HepG2 (cell line): ENCODE results near the gene CA12. TPM values are rescaled to one million over a fixed set of nuclear protein-coding genes. Genes with fewer than 3 reads are reported as not detected.

ENCODE experiments used
- ATAC-seq: fragments of 200-7000 bp; cut with Tn5 transposase; 3 replicates; pipeline ENCODE4 v1.9.1; 2020; ENCODE audit warnings: mild to moderate bottlenecking, moderate library complexity
- BruUV-seq: library from RNA; stranded (reverse); fragments of 400-500 nt; replicated peaks from 2 replicates; lab custom pipeline; 2021; lab: Mats Ljungman, UMichigan
- CTCF ChIA-PET: fragments of 300-600 bp; formaldehyde crosslinking; extraction: SDS; loops from one replicate; lab custom pipeline; 2021; ENCODE audit warnings: low total read pairs, inconsistent platforms, low intra/inter-chr PET ratio; lab: Yijun Ruan, JAX
- POLR2A ChIA-PET: fragments of 350-600 bp; sonication (Branson Sonifier 250); formaldehyde crosslinking; loops from one replicate; lab custom pipeline; 2020; ENCODE audit warnings: antibody characterized with exemption, inconsistent platforms; lab: Yijun Ruan, JAX
- DNase-seq: peaks from one replicate; pipeline ENCODE4 v3.0.0-alpha.2; 2015; ENCODE audit warnings: low spot score
- FAIRE-seq: peaks from 3 replicates; lab custom pipeline; 2011; peaks lifted over from hg19 to GRCh38; lab: Jason Lieb, UNC
- H2AFZ ChIP-seq: one replicate; pipeline ENCODE4 v1.6.1; 2011; ENCODE audit warnings: low read length, inconsistent platforms
- H3K27ac ChIP-seq: fragments of 300-600 bp; 3 replicates; pipeline ENCODE4 v1.8.0; 2011; ENCODE audit warnings: mixed run types, mild to moderate bottlenecking, mixed read lengths, low read length, inconsistent platforms; ENCODE audit not compliant: insufficient read depth; ENCODE audit errors: extremely low read length
- H3K27me3 ChIP-seq, 2 experiments: fragments of 200-600 bp in 1 of 2; 2 replicates in 1 of 2; 3 replicates in 1 of 2; pipeline versions ENCODE4 v1.6.0 to v1.8.0; 2011; ENCODE audit warnings: low read length in 2 of 2, mild to moderate bottlenecking in 2 of 2, moderate library complexity in 2 of 2, inconsistent platforms in 1 of 2; ENCODE audit not compliant: insufficient read depth in 2 of 2, control insufficient read depth in 1 of 2
- H3K36me3 ChIP-seq, 2 experiments: fragments of 200-600 bp in 1 of 2; replicated peaks in 1 of 2; 2 replicates in 1 of 2; 3 replicates in 1 of 2; pipeline versions ENCODE4 v1.5.1 to v1.8.0; 2011; ENCODE audit warnings: low read length in 2 of 2, inconsistent platforms in 1 of 2; ENCODE audit not compliant: insufficient read depth in 2 of 2, control insufficient read depth in 1 of 2
- H3K4me1 ChIP-seq: 2 replicates; pipeline ENCODE4 v1.5.1; 2012; ENCODE audit warnings: low read length, inconsistent platforms; ENCODE audit not compliant: insufficient read depth
- H3K4me2 ChIP-seq: 2 replicates; pipeline ENCODE4 v1.6.0; 2011; ENCODE audit warnings: low read depth, low read length, inconsistent platforms
- H3K4me3 ChIP-seq, 3 experiments: fragments of 200-600 bp in 1 of 3; sonication (generic), shearing (Covaris generic) in 1 of 3; replicated peaks in 1 of 3; 2 replicates each; pipeline ENCODE4 v1.5.1; 2011 to 2016; ENCODE audit warnings: low read length in 3 of 3, inconsistent platforms in 2 of 3, low read depth in 2 of 3, mild to moderate bottlenecking in 2 of 3, control low read depth in 1 of 3, mixed read lengths in 1 of 3; ENCODE audit not compliant: insufficient read depth in 1 of 3
- H3K79me2 ChIP-seq: one replicate; pipeline ENCODE4 v1.6.1; 2011; ENCODE audit warnings: low read length, inconsistent platforms; ENCODE audit not compliant: insufficient read depth
- H3K9ac ChIP-seq: 2 replicates; pipeline ENCODE4 v1.6.0; 2011; ENCODE audit warnings: mild to moderate bottlenecking, low read depth, low read length, inconsistent platforms; ENCODE audit not compliant: insufficient read depth
- H3K9me3 ChIP-seq: 2 replicates; pipeline ENCODE4 v1.5.1; 2012; ENCODE audit warnings: mild to moderate bottlenecking, low read length
- H4K20me1 ChIP-seq: 2 replicates; pipeline ENCODE4 v1.6.0; 2011; ENCODE audit warnings: inconsistent platforms, mild to moderate bottlenecking, low read length, moderate library complexity; ENCODE audit not compliant: insufficient read depth
- DNMT3B ChIP-seq: conservative IDR thresholded peaks from 2 replicates; pipeline ENCODE4 v1.6.1; 2016; ENCODE audit warnings: missing biosample characterization, control low read depth
- ERF ChIP-seq: IDR thresholded peaks from 2 replicates; pipeline ENCODE4 v1.6.1; 2018; ENCODE audit warnings: missing biosample characterization, missing genetic modification reagents
- FOSL1 ChIP-seq: sonication (generic); formaldehyde crosslinking; IDR thresholded peaks from 2 replicates; pipeline ENCODE4 v1.9.0; 2021; ENCODE audit warnings: missing genetic modification reagents, borderline replicate concordance
- FOXK2 ChIP-seq: fragments of 450-650 bp; IDR thresholded peaks from 2 replicates; pipeline ENCODE4 v1.6.1; 2016
- MEF2D ChIP-seq: sonication (generic); formaldehyde crosslinking; IDR thresholded peaks from 2 replicates; pipeline ENCODE4 v1.5.1; 2020; ENCODE audit warnings: mild to moderate bottlenecking, missing genetic modification reagents
- NCOA5 ChIP-seq: sonication (generic); formaldehyde crosslinking; IDR thresholded peaks from 2 replicates; pipeline ENCODE4 v1.4.0; 2020; ENCODE audit warnings: missing genetic modification reagents
- SOX13 ChIP-seq, 3 experiments: fragments of 450-650 bp in 1 of 3; sonication (generic) in 1 of 3; formaldehyde crosslinking in 1 of 3; IDR thresholded peaks in 2 of 3; conservative IDR thresholded peaks in 1 of 3; 2 replicates each; pipeline versions ENCODE4 v1.5.0 to v1.6.1; 2016 to 2020; ENCODE audit warnings: antibody characterized with exemption in 1 of 3, mild to moderate bottlenecking in 1 of 3, missing compliant biosample characterization in 1 of 3, missing genetic modification reagents in 1 of 3, moderate library complexity in 1 of 3
- TRIM24 ChIP-seq: sonication (generic); formaldehyde crosslinking; IDR thresholded peaks from 2 replicates; pipeline ENCODE4 v1.8.0; 2022; ENCODE audit warnings: mild to moderate bottlenecking, missing genetic modification reagents
- TSC22D2 ChIP-seq: sonication (generic); formaldehyde crosslinking; IDR thresholded peaks from 2 replicates; pipeline ENCODE4 v1.5.1; 2020; ENCODE audit warnings: missing genetic modification reagents, mild to moderate bottlenecking, borderline replicate concordance
- ZNF616 ChIP-seq: sonication (generic); formaldehyde crosslinking; IDR thresholded peaks from 2 replicates; pipeline ENCODE4 v1.5.0; 2020; ENCODE audit warnings: low read depth, mild to moderate bottlenecking, missing genetic modification reagents
- WGBS: methylation state at CpG from one replicate; pipeline ENCODE4 v1.1.6; 2017; ENCODE audit warnings: low lambda C conversion rate; 5-methylcytosine and 5-hydroxymethylcytosine counted together
- in situ Hi-C: cut with HindIII; loops from 2 replicates; pipeline ENCODE4 v1.10.0; 2017; ENCODE audit warnings: low pct_unique_long_range_greater_than_20kb; ENCODE audit not compliant: extremely low pct_ligation_motif_present
- intact Hi-C: fragments of 100-400 bp; cut with micrococcal nuclease; formaldehyde crosslinking; loops from one replicate; pipeline ENCODE4 v1.10.0; 2022; ENCODE audit not compliant: unreplicated experiment
- polyA plus RNA-seq, 8 experiments: library from polyadenylated mRNA; depleted of rRNA in 3 of 8; stranded (reverse) in 7 of 8; unstranded in 1 of 8; fragments of >200 nt; fragmentation: Illumina TruSeq in 4 of 8; extraction: Trizol in 4 of 8; gene quantifications; 2 replicates each; pipeline versions ENCODE4 v1.2.1 to v1.2.3, GENCODE V29; 2011 to 2016; ENCODE audit warnings: low read depth in 4 of 8, missing spikeins in 1 of 8, mixed read lengths in 1 of 8; ENCODE audit not compliant: insufficient read depth in 1 of 8
- total RNA-seq, 5 experiments: library from RNA; depleted of rRNA; stranded (reverse); fragments of >200 nt; fragmentation: Illumina TruSeq; extraction: Trizol; gene quantifications; 2 replicates each; pipeline ENCODE4 v1.2.3, GENCODE V29; 2016; ENCODE audit warnings: low read depth in 1 of 5
- TF ChIP-seq, protein P1 (sequence below): IDR thresholded peaks from 2 replicates; pipeline ENCODE4 v1.6.1; 2016; ENCODE audit warnings: mild to moderate bottlenecking, missing biosample characterization, missing genetic modification reagents
- TF ChIP-seq, protein P2 (sequence below): IDR thresholded peaks from 2 replicates; pipeline ENCODE4 v1.6.1; 2016; ENCODE audit warnings: missing genetic modification reagents, missing compliant biosample characterization

The CA12 gene
- total and polyA plus RNA-seq, 2 of the 13 experiments (the other 11 are each of a cell fraction or from before 2014, with no cell fraction given), result 0.07 to 0.20 TPM

DNA sequence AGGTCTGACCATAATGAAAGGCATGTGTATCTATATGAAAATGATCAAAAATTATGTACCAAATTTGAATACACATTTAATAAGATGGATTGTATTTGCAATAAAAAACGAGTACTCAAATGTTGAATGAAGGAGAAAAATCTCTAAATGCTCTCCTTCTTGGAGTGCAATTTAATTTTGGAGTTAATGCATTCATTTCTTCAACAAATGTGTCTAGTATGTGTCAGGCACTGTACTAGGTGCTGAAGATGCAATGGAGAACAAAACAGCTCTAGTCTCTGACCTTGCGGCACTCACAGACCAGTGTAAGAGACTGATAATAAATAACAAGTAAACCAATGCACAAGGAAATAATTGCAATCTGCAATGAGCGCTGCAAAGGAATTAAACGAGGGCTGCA is 28.8 kb downstream of the CA12 start:
- ATAC-seq, result no peak
- no peaks in the 10 kb centered on the region for H3K9me3 ChIP-seq
- no peaks in the 10 kb centered on the region for H3K36me3 ChIP-seq
- H3K27me3 ChIP-seq, result peaks cover 0 to 3% of the 10 kb centered on the region in 2 experiments; a peak in 2 of 5 replicates
- intact Hi-C loops, result no loop called here
- BruUV-seq, result no TSS peak
- TF ChIP-seq, protein P1, sequence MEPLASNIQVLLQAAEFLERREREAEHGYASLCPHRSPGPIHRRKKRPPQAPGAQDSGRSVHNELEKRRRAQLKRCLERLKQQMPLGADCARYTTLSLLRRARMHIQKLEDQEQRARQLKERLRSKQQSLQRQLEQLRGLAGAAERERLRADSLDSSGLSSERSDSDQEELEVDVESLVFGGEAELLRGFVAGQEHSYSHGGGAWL (CRISPR knock-in tag), result no peak
- no peak for TF ChIP-seq SOX13 (IDR thresholded peaks at IDR 0.05)
- no peak for TF ChIP-seq SOX13 (CRISPR knock-in tag; conservative IDR thresholded peaks at IDR 0.05 in 1 of 2, IDR thresholded peaks at IDR 0.05 in 1 of 2)
- no peak for TF ChIP-seq TRIM24 (CRISPR knock-in tag)
- no peak for TF ChIP-seq MEF2D (CRISPR knock-in tag)
- no peak for TF ChIP-seq ZNF616 (CRISPR knock-in tag)
- TF ChIP-seq, all 625 proteins: peak for 0
- 59% methylated on average over 4 of the region's 4 CpGs for WGBS
- Histone ChIP-seq H4K20me1 (no peaks in the 10 kb centered on the region), H3K4me3 (no peak overlapping the region), H3K79me2 (no peaks in the 10 kb centered on the region), H3K27ac (no peak overlapping the region), H3K9ac (no peak overlapping the region), H3K4me1 (peaks cover 17% of the 10 kb centered on the region), H3K4me2 (no peak overlapping the region), H2AFZ (no peak overlapping the region)
- in situ Hi-C loops, result no loop called here
- ChIA-PET POLR2A (no interaction called here), CTCF (no interaction called here)
- DNase-seq (no peak), FAIRE-seq (no peak)

DNA sequence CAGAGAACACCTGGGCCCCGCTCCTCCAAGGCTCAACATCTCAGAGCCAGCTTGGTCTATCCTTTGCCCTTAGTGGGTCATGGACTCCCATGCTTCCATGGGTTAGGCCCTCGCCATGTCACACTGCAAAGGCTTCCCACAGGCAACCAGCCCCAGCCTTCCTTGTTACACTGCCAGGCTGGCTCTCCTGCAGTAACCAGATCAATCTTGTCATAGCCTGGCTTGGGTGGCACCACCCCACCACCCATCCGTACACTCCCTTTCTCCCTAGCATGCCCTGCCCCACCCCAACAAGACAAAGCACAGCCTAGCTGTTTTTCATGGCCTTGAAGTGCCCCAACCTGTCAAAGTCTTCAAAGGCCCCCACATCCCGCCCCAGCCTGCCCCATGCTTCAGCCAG is 30.5 kb downstream of the CA12 start:
- 44% methylated on average over 3 of the region's 4 CpGs for WGBS
- DNase-seq, result no peak
- ChIA-PET CTCF (no interaction called here), POLR2A (no interaction called here)
- Histone ChIP-seq H3K4me2 (no peak overlapping the region), H3K9me3 (no peaks in the 10 kb centered on the region), H3K4me3 (no peak overlapping the region), H3K9ac (no peak overlapping the region), H3K27ac (no peak overlapping the region), H3K4me1 (peaks cover 17% of the 10 kb centered on the region), H2AFZ (no peak overlapping the region), H3K27me3 (peaks cover 0 to 3% of the 10 kb centered on the region in 2 experiments; a peak in 2 of 5 replicates), H4K20me1 (no peaks in the 10 kb centered on the region), H3K79me2 (no peaks in the 10 kb centered on the region), H3K36me3 (no peaks in the 10 kb centered on the region)
- no peak for ATAC-seq
- BruUV-seq, result no TSS peak
- no peak for FAIRE-seq
- in situ Hi-C loops (no loop called here), intact Hi-C loops (no loop called here)
- TF ChIP-seq TSC22D2 (CRISPR knock-in tag), result no peak
- no peak for TF ChIP-seq ERF (CRISPR knock-in tag)
- TF ChIP-seq FOXK2, result no peak
- TF ChIP-seq, protein P2, sequence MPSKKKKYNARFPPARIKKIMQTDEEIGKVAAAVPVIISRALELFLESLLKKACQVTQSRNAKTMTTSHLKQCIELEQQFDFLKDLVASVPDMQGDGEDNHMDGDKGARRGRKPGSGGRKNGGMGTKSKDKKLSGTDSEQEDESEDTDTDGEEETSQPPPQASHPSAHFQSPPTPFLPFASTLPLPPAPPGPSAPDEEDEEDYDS (CRISPR knock-in tag), result no peak
- no peak for TF ChIP-seq FOSL1 (CRISPR knock-in tag)
- TF ChIP-seq NCOA5 (CRISPR knock-in tag), result no peak
- no peak for TF ChIP-seq DNMT3B (CRISPR knock-in tag)
